Hepatocyte (in vitro differentiated cells): ENCODE measurements around the gene SOX18.
A peak's percentile ranks its signal among the peaks of the same experiment; 100 is the strongest.

Experiments
- CTCF ChIP-seq: fragments of 200-600 bp; sonication (generic); IDR thresholded peaks from 2 replicates; pipeline ENCODE4 v1.5.1; 2016; ENCODE audit warnings: antibody characterized with exemption, mild to moderate bottlenecking; ENCODE audit not compliant: poor library complexity
- EZH2 ChIP-seq: fragments of 200-600 bp; sonication (generic); IDR thresholded peaks from 2 replicates; pipeline ENCODE4 v1.6.1; 2016; ENCODE audit warnings: antibody characterized with exemption, mild to moderate bottlenecking, borderline replicate concordance
- EZH2phosphoT487 ChIP-seq: fragments of 200-600 bp; sonication (generic); IDR thresholded peaks from one replicate; pipeline ENCODE4 v1.6.1; 2018; ENCODE audit warnings: antibody characterized with exemption, mild to moderate bottlenecking, low read depth, moderate library complexity; ENCODE audit not compliant: unreplicated experiment, severe bottlenecking

- TF ChIP-seq CTCF (no peak), EZH2 (peak; percentile 84), EZH2phosphoT487 (no peak)
Observed at GRCh38 chr20:64047968-64048401, 1.5 kb downstream of the SOX18 start.
